K562 (cell line): ENCODE data around the gene DPP10. TPM values are rescaled to one million over a fixed set of nuclear protein-coding genes. Genes with fewer than 3 reads are reported as not detected.

Source experiments
- ATAC-seq: fragments of 200-7000 bp; cut with Tn5 transposase; 3 replicates; pipeline ENCODE4 v1.9.1; 2020; ENCODE audit warnings: moderate library complexity
- BruUV-seq: library from RNA; stranded (reverse); fragments of 400-500 nt; replicated peaks from 2 replicates; lab custom pipeline; 2021; lab: Mats Ljungman, UMichigan
- CTCF ChIA-PET: fragments of 300-600 bp; formaldehyde crosslinking; extraction: SDS; loops from one replicate; lab custom pipeline; 2021; ENCODE audit warnings: low intra/inter-chr PET ratio; lab: Yijun Ruan, JAX
- POLR2A ChIA-PET: fragments of 300-600, 350-650 bp; sonication (Branson Sonifier 250); formaldehyde crosslinking; extraction: SDS; loops from one replicate; lab custom pipeline; 2021; ENCODE audit warnings: antibody characterized with exemption, inconsistent platforms; lab: Yijun Ruan, JAX
- DNase-seq, 4 experiments: peaks; one replicate each; pipeline versions ENCODE4 v3.0.0 to v3.0.0-alpha.2; 2011 to 2018; ENCODE audit warnings: low spot score in 3 of 4, mixed read lengths in 3 of 4; ENCODE audit errors: extremely low read depth in 1 of 4
- FAIRE-seq: peaks from 2 replicates; lab custom pipeline; 2011; peaks lifted over from hg19 to GRCh38; lab: Jason Lieb, UNC
- H2AFZ ChIP-seq: 2 replicates; pipeline ENCODE4 v1.6.0; 2011; ENCODE audit warnings: low read depth, low read length, control low read depth, inconsistent platforms
- H3K27ac ChIP-seq: fragments of 200-600 bp; 3 replicates; pipeline ENCODE4 v1.8.0; 2011; ENCODE audit warnings: low read depth, mild to moderate bottlenecking, control low read depth, inconsistent platforms, low read length, moderate library complexity, mixed read lengths; ENCODE audit errors: extremely low read depth
- H3K27me3 ChIP-seq, 2 experiments: fragments of 300-600 bp in 1 of 2; 2 replicates in 1 of 2; 3 replicates in 1 of 2; pipeline versions ENCODE4 v1.6.0 to v1.8.0; 2011; ENCODE audit warnings: inconsistent platforms in 2 of 2, low read length in 2 of 2, mild to moderate bottlenecking in 1 of 2, mixed read lengths in 1 of 2, moderate library complexity in 1 of 2; ENCODE audit not compliant: control insufficient read depth in 2 of 2, insufficient read depth in 2 of 2
- H3K36me3 ChIP-seq: fragments of 300-600 bp; 3 replicates; pipeline ENCODE4 v1.8.0; 2011; ENCODE audit warnings: mild to moderate bottlenecking, low read length, inconsistent platforms; ENCODE audit not compliant: control insufficient read depth, insufficient read depth
- H3K4me1 ChIP-seq, 2 experiments: fragments of 200-600 bp in 1 of 2; replicated peaks in 1 of 2; 2 replicates in 1 of 2; 3 replicates in 1 of 2; pipeline versions ENCODE4 v1.5.1 to v1.8.0; 2011; ENCODE audit warnings: inconsistent platforms in 2 of 2, low read length in 2 of 2, mild to moderate bottlenecking in 1 of 2, mixed read lengths in 1 of 2, moderate library complexity in 1 of 2; ENCODE audit not compliant: control insufficient read depth in 2 of 2, insufficient read depth in 2 of 2
- H3K4me2 ChIP-seq: 2 replicates; pipeline ENCODE4 v1.6.1; 2011; ENCODE audit warnings: low read length, control low read depth, inconsistent platforms, mixed read lengths; ENCODE audit not compliant: insufficient read depth
- H3K4me3 ChIP-seq: fragments of 200-600 bp; sonication (generic), shearing (Covaris generic); 2 replicates; pipeline ENCODE4 v1.5.1; 2016; ENCODE audit warnings: control low read depth, inconsistent platforms
- H3K79me2 ChIP-seq: fragments of 200-600 bp; 3 replicates; pipeline ENCODE4 v1.8.0; 2011; ENCODE audit warnings: low read length, inconsistent platforms; ENCODE audit not compliant: control insufficient read depth, insufficient read depth
- H3K9ac ChIP-seq, 2 experiments: 2 replicates each; pipeline versions ENCODE4 v1.6.0 to v1.6.1; 2011; ENCODE audit warnings: low read depth in 2 of 2, low read length in 2 of 2, control low read depth in 1 of 2, inconsistent platforms in 1 of 2, mild to moderate bottlenecking in 1 of 2, mixed read lengths in 1 of 2; ENCODE audit not compliant: insufficient read depth in 1 of 2
- H3K9me1 ChIP-seq: one replicate; pipeline ENCODE4 v1.6.0; 2011; ENCODE audit warnings: inconsistent platforms, mild to moderate bottlenecking, low read length, moderate library complexity; ENCODE audit not compliant: control insufficient read depth, insufficient read depth
- H3K9me3 ChIP-seq: replicated peaks from 2 replicates; pipeline ENCODE4 v1.5.1; 2011; ENCODE audit warnings: low read depth, low read length, inconsistent platforms; ENCODE audit not compliant: control insufficient read depth, insufficient read depth
- H4K20me1 ChIP-seq: replicated peaks from 2 replicates; pipeline ENCODE4 v1.6.1; 2011; ENCODE audit warnings: low read length, inconsistent platforms, mixed read lengths; ENCODE audit not compliant: control insufficient read depth, insufficient read depth
- ADNP ChIP-seq: fragments of 200-800 bp; sonication (Bioruptor generic); IDR thresholded peaks from 2 replicates; pipeline ENCODE4 v1.6.1; 2016; ENCODE audit warnings: missing genetic modification characterization, missing compliant biosample characterization
- MEF2A ChIP-seq: IDR thresholded peaks from 2 replicates; pipeline ENCODE4 v1.6.1; 2011; ENCODE audit warnings: low read depth, mild to moderate bottlenecking, low read length, moderate library complexity; ENCODE audit not compliant: control insufficient read depth
- NFATC3 ChIP-seq: fragments of 450-650 bp; IDR thresholded peaks from 2 replicates; pipeline ENCODE4 v1.6.1; 2017; ENCODE audit warnings: mild to moderate bottlenecking
- SIX5 ChIP-seq, 2 experiments: IDR thresholded peaks; 2 replicates each; pipeline ENCODE4 v1.6.1; 2011; ENCODE audit warnings: low read length in 2 of 2, borderline replicate concordance in 1 of 2, low read depth in 1 of 2, mild to moderate bottlenecking in 1 of 2, moderate library complexity in 1 of 2; ENCODE audit not compliant: insufficient read depth in 1 of 2
- TFAP4 ChIP-seq: sonication (generic); formaldehyde crosslinking; IDR thresholded peaks from 2 replicates; pipeline ENCODE4 v1.8.0; 2022; ENCODE audit warnings: missing genetic modification reagents, mild to moderate bottlenecking, moderate library complexity, borderline replicate concordance
- ZNF134 ChIP-seq: fragments of 250-450 bp; sonication (Bioruptor Pico); conservative IDR thresholded peaks from 2 replicates; pipeline ENCODE4 v1.4.0; 2020
- ZNF311 ChIP-seq: fragments of 250-450 bp; sonication (Bioruptor Pico); IDR thresholded peaks from 2 replicates; pipeline ENCODE4 v1.4.0; 2020; ENCODE audit warnings: mild to moderate bottlenecking, moderate library complexity
- ZNF561 ChIP-seq: fragments of 450-650 bp; formaldehyde crosslinking; conservative IDR thresholded peaks from 2 replicates; pipeline ENCODE4 v1.4.0; 2020; ENCODE audit warnings: mild to moderate bottlenecking, moderate library complexity
- WGBS: fragments of 100-300 bp; shearing (Covaris generic); methylation state at CpG from one replicate; pipeline ENCODE4 v1.1.6; 2016; ENCODE audit warnings: low coverage, mixed read lengths; ENCODE audit not compliant: insufficient coverage; ENCODE audit errors: missing lambda C conversion rate; 5-methylcytosine and 5-hydroxymethylcytosine counted together
- in situ Hi-C: fragments of 300-500 bp; cut with MboI; formaldehyde crosslinking; loops from 4 replicates; pipeline ENCODE4 v1.15.0; 2018; ENCODE audit warnings: inconsistent platforms, mixed read lengths
- intact Hi-C: fragments of 100-400 bp; cut with micrococcal nuclease; formaldehyde crosslinking; loops from 2 replicates; pipeline ENCODE4 v1.14.2; 2022
- polyA plus RNA-seq, 8 experiments: library from polyadenylated mRNA; depleted of rRNA in 4 of 8; stranded (reverse) in 5 of 8; unstranded in 3 of 8; fragments of >200 nt; fragmentation: Nextera tagmentation in 2 of 8; fragmentation: Illumina TruSeq in 1 of 8; extraction: Ambion mirVana in 2 of 8; extraction: Trizol in 1 of 8; gene quantifications; 2 replicates each; pipeline versions ENCODE4 v1.2.1 to v1.2.3, GENCODE V29; 2011 to 2014; ENCODE audit warnings: inconsistent platforms in 1 of 8, missing spikeins in 1 of 8
- total RNA-seq, 7 experiments: library from RNA; depleted of rRNA in 6 of 7; stranded (reverse); fragments of >200 nt in 6 of 7; fragmentation: Illumina TruSeq in 2 of 7; extraction: Trizol in 2 of 7; gene quantifications; 2 replicates each; pipeline versions ENCODE4 v1.2.1 to v1.2.3, GENCODE V29; 2011 to 2021; ENCODE audit warnings: low replicate concordance in 1 of 7
- TF ChIP-seq, protein P1 (sequence below): fragments of 450-650 bp; formaldehyde crosslinking; IDR thresholded peaks from 2 replicates; pipeline ENCODE4 v1.4.0; 2020; ENCODE audit warnings: mild to moderate bottlenecking, moderate library complexity

DPP10 gene
- total and polyA plus RNA-seq, 9 of the 15 experiments (the other 6 are each of a cell fraction or from before 2014, with no cell fraction given) = not detected

DNA sequence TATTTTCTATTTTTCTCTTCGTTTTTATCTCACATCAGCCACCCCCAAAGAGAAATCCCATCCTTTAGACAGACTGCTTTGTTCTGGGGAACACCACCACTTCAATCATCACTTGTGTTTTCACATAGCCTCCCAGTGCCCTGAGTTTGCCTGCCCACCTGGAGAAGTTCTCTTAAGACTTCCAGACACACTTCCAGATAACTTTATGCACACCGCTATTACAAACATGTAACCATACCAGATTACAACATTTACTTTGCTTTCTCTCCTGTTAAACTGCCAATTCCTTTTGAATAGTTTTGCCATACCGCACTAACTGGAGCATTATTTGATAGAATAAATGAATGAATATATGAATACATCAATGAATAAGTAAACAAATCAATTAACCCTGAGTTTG is 1353.6 kb downstream of the DPP10 start (continued):
- TF ChIP-seq, protein P1, sequence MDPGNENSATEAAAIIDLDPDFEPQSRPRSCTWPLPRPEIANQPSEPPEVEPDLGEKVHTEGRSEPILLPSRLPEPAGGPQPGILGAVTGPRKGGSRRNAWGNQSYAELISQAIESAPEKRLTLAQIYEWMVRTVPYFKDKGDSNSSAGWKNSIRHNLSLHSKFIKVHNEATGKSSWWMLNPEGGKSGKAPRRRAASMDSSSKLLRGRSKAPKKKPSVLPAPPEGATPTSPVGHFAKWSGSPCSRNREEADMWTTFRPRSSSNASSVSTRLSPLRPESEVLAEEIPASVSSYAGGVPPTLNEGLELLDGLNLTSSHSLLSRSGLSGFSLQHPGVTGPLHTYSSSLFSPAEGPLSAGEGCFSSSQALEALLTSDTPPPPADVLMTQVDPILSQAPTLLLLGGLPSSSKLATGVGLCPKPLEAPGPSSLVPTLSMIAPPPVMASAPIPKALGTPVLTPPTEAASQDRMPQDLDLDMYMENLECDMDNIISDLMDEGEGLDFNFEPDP (CRISPR knock-in tag) = no peak
- TF ChIP-seq ZNF311 (CRISPR knock-in tag) = no peak

DNA sequence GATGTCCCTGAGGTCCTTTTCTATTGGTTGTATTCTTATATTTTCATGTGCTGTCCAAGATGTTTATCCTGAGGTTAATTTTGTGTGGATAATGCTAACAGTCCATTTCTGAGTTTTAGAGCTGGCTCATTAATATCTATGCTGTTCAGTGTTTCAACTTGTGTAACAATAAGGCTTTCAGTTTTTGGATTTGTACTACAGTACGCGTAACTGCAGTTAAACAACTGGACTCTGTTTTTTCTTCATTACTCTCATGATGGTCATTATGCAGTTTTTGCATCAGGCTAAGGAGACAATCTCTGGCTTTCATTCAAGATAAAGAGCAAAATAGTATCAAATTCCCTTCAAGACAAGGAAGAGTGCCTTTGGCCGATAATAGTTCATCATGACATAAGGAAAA is 1364.8 kb downstream of the DPP10 start:
- H3K4me3 ChIP-seq = no peak overlapping the region
- in situ Hi-C loops (no loop called here), intact Hi-C loops (no loop called here)
- H3K27me3 ChIP-seq = no peaks in the 10 kb centered on the region
- no peaks in the 10 kb centered on the region for H4K20me1 ChIP-seq
- no TSS peak for BruUV-seq
- H3K4me1 ChIP-seq = no peaks in the 10 kb centered on the region
- H3K36me3 ChIP-seq = no peaks in the 10 kb centered on the region
- FAIRE-seq (no peak), DNase-seq (no peak), ATAC-seq (no peak)
- TF ChIP-seq NFATC3 = no peak
- TF ChIP-seq SIX5 (IDR thresholded peaks at IDR 0.05; ENCODE audit: borderline replicate concordance in 1 of 2, insufficient read depth in 1 of 2, low read depth in 1 of 2, low read length in 2 of 2) = no peak
- no peak for TF ChIP-seq ZNF134 (CRISPR knock-in tag)
- TF ChIP-seq MEF2A = no peak
- TF ChIP-seq ADNP (tag) = no peak
- no peak for TF ChIP-seq ZNF561 (CRISPR knock-in tag)
- TF ChIP-seq TFAP4 (CRISPR knock-in tag) = no peak
- no peaks in the 10 kb centered on the region for H3K79me2 ChIP-seq
- ChIA-PET CTCF (no interaction called here), POLR2A (no interaction called here)
- H2AFZ ChIP-seq = no peak overlapping the region
- H3K4me2 ChIP-seq = no peak overlapping the region
- no peak overlapping the region for H3K9ac ChIP-seq
- no peaks in the 10 kb centered on the region for H3K9me3 ChIP-seq
- H3K9me1 ChIP-seq = no peaks in the 10 kb centered on the region
- WGBS = 3% methylated on average over 3 of the region's 3 CpGs
- H3K27ac ChIP-seq = no peak overlapping the region
